Gastrocnemius medialis (tissue), 4 donors: ENCODE data around the gene DHRS12.

Experiments
- POLR2A ChIP-seq, 2 donors: fragments of 450-650 bp; IDR thresholded peaks; one replicate each; pipeline ENCODE4 v1.6.1; 2017; ENCODE audit warnings: antibody characterized with exemption in 2 of 2, mild to moderate bottlenecking in 2 of 2, moderate library complexity in 2 of 2
- TF ChIP-seq, protein P1 (sequence below), 5 experiments: fragments of 450-650 bp in 3 of 5; fragments of 200-600 bp in 2 of 5; sonication (generic) in 2 of 5; IDR thresholded peaks in 4 of 5; conservative IDR thresholded peaks in 1 of 5; 1 replicate in 4 of 5; 2 replicates in 1 of 5; pipeline ENCODE4 v1.5.1; 2016 to 2019; ENCODE audit warnings: antibody characterized with exemption in 5 of 5, mild to moderate bottlenecking in 3 of 5, moderate library complexity in 3 of 5

DNA sequence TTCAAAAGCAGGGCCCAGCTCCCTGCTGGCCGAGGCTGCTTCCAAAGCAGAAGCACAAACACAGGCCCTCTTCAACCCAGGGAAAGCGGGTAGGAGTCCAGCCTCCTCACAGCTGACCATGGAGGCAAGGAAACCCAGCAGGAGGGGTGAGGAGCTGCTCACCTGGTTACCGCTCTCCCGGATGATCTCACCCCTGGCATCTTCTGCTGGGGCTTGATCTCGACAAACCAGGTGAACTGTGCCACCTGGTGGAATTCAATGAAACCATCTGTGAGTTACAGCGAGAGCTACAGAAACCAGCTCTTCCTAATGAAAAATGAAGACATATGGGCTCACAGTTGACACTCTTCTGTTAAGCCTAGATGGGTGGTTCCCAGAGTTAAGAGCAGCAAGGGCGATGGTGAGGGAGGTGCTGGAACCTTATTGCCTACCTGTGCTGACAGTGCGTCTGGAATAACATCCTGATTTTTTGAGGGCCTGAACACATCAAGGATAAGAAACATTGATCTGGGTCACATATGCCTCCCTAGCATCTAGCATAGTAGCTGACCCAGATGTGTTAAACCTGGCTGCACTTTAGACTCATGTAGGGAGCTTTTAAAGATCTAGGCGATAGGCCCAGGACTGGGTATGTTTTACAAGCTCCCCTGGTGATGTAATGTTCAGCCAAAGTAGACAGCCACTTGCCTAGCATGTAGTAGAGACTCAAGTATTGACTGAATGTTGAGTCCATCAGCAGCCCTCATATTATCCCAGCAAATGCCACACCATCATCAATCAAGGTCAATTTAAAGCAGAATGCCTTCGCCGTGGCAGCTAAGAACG, 6.1 kb downstream of the DHRS12 start:
- TF ChIP-seq, protein P1, sequence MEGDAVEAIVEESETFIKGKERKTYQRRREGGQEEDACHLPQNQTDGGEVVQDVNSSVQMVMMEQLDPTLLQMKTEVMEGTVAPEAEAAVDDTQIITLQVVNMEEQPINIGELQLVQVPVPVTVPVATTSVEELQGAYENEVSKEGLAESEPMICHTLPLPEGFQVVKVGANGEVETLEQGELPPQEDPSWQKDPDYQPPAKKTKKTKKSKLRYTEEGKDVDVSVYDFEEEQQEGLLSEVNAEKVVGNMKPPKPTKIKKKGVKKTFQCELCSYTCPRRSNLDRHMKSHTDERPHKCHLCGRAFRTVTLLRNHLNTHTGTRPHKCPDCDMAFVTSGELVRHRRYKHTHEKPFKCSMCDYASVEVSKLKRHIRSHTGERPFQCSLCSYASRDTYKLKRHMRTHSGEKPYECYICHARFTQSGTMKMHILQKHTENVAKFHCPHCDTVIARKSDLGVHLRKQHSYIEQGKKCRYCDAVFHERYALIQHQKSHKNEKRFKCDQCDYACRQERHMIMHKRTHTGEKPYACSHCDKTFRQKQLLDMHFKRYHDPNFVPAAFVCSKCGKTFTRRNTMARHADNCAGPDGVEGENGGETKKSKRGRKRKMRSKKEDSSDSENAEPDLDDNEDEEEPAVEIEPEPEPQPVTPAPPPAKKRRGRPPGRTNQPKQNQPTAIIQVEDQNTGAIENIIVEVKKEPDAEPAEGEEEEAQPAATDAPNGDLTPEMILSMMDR (IDR thresholded peaks at IDR 0.05 in 4 of 5, conservative IDR thresholded peaks at IDR 0.05 in 1 of 5): peak in 2 of 5 experiments; percentile 14 to 23
- no peak for TF ChIP-seq POLR2A (IDR thresholded peaks at IDR 0.05)
